Measurements from ENCODE around the gene LRP1B.

The LRP1B gene

GRCh38 chr2:142041105-142041504 lies 89.7 kb downstream of the LRP1B start:
- TF ChIP-seq GATA2 (IDR thresholded peaks at IDR 0.05; ENCODE audit: low read depth, low read length), result no peak
- no peak for TF ChIP-seq GATA3 (IDR thresholded peaks at IDR 0.05; ENCODE audit: low read depth, low read length)

GRCh38 chr2:142040556-142040955 lies 90.3 kb downstream of the LRP1B start:
- no peak for TF ChIP-seq GATA2 (IDR thresholded peaks at IDR 0.05; ENCODE audit: low read depth, low read length)
- TF ChIP-seq GATA3 (IDR thresholded peaks at IDR 0.05; ENCODE audit: low read depth, low read length), result no peak

GRCh38 chr2:142038826-142039225 lies 92.0 kb downstream of the LRP1B start:
- TF ChIP-seq GATA3 (IDR thresholded peaks at IDR 0.05; ENCODE audit: low read depth, low read length) (no peak), GATA2 (IDR thresholded peaks at IDR 0.05; ENCODE audit: low read depth, low read length) (no peak)

GRCh38 chr2:142037744-142038143 lies 93.1 kb downstream of the LRP1B start:
- TF ChIP-seq GATA3 (IDR thresholded peaks at IDR 0.05; ENCODE audit: low read depth, low read length) (no peak), GATA2 (IDR thresholded peaks at IDR 0.05; ENCODE audit: low read depth, low read length) (no peak)

GRCh38 chr2:142037066-142037465 lies 93.8 kb downstream of the LRP1B start:
- TF ChIP-seq GATA2 (IDR thresholded peaks at IDR 0.05; ENCODE audit: low read depth, low read length) (no peak), GATA3 (IDR thresholded peaks at IDR 0.05; ENCODE audit: low read depth, low read length) (no peak)

GRCh38 chr2:142033393-142033792 lies 97.4 kb downstream of the LRP1B start:
- TF ChIP-seq GATA3 (IDR thresholded peaks at IDR 0.05; ENCODE audit: low read depth, low read length), result no peak
- TF ChIP-seq GATA2 (IDR thresholded peaks at IDR 0.05; ENCODE audit: low read depth, low read length), result no peak

- TF ChIP-seq GATA3 (IDR thresholded peaks at IDR 0.05; ENCODE audit: low read depth, low read length), result no peak
- no peak for TF ChIP-seq GATA2 (IDR thresholded peaks at IDR 0.05; ENCODE audit: low read depth, low read length)
Observed at GRCh38 chr2:142031656-142032055, 99.2 kb downstream of the LRP1B start.

GRCh38 chr2:142030735-142031134 lies 100.1 kb downstream of the LRP1B start:
- TF ChIP-seq GATA3 (IDR thresholded peaks at IDR 0.05; ENCODE audit: low read depth, low read length), result no peak
- TF ChIP-seq GATA2 (IDR thresholded peaks at IDR 0.05; ENCODE audit: low read depth, low read length), result no peak

GRCh38 chr2:142029974-142030373 lies 100.8 kb downstream of the LRP1B start:
- TF ChIP-seq GATA2 (IDR thresholded peaks at IDR 0.05; ENCODE audit: low read depth, low read length) (no peak), GATA3 (IDR thresholded peaks at IDR 0.05; ENCODE audit: low read depth, low read length) (no peak)

- TF ChIP-seq GATA3 (IDR thresholded peaks at IDR 0.05; ENCODE audit: low read depth, low read length) (no peak), GATA2 (IDR thresholded peaks at IDR 0.05; ENCODE audit: low read depth, low read length) (no peak)
Observed at GRCh38 chr2:142025394-142025793, 105.4 kb downstream of the LRP1B start.

- TF ChIP-seq GATA3 (IDR thresholded peaks at IDR 0.05; ENCODE audit: low read depth, low read length), result no peak
- no peak for TF ChIP-seq GATA2 (IDR thresholded peaks at IDR 0.05; ENCODE audit: low read depth, low read length)
Observed at GRCh38 chr2:142020368-142020767, 110.4 kb downstream of the LRP1B start.

GRCh38 chr2:142014536-142014935 lies 116.3 kb downstream of the LRP1B start:
- TF ChIP-seq GATA2 (IDR thresholded peaks at IDR 0.05; ENCODE audit: low read depth, low read length) (no peak), GATA3 (IDR thresholded peaks at IDR 0.05; ENCODE audit: low read depth, low read length) (no peak)

GRCh38 chr2:142012797-142013196 lies 118.0 kb downstream of the LRP1B start:
- TF ChIP-seq GATA3 (IDR thresholded peaks at IDR 0.05; ENCODE audit: low read depth, low read length), result no peak
- no peak for TF ChIP-seq GATA2 (IDR thresholded peaks at IDR 0.05; ENCODE audit: low read depth, low read length)

- TF ChIP-seq GATA2 (IDR thresholded peaks at IDR 0.05; ENCODE audit: low read depth, low read length) (no peak), GATA3 (IDR thresholded peaks at IDR 0.05; ENCODE audit: low read depth, low read length) (no peak)
Observed at GRCh38 chr2:142010477-142011270, 120.1 kb downstream of the LRP1B start.

- no peak for TF ChIP-seq GATA2 (IDR thresholded peaks at IDR 0.05; ENCODE audit: low read depth, low read length)
- no peak for TF ChIP-seq GATA3 (IDR thresholded peaks at IDR 0.05; ENCODE audit: low read depth, low read length)
Observed at GRCh38 chr2:142008135-142008744, 122.6 kb downstream of the LRP1B start.
